A549 (cell line): ENCODE results near the gene UNC5CL. TPM values are rescaled to one million over a fixed set of nuclear protein-coding genes. Genes with fewer than 3 reads are reported as not detected.
A peak's percentile ranks its signal among the peaks of the same experiment; 100 is the strongest.

Experiments used
- ATAC-seq, 2 experiments: fragments of 200-7000 bp in 1 of 2; fragments of >200 bp in 1 of 2; cut with Nextera tagmentation in 1 of 2; cut with Tn5 transposase in 1 of 2; 3 replicates each; pipeline versions ENCODE4 v1.8.0 to v1.9.1; 2018 to 2020; ENCODE audit warnings: mild to moderate bottlenecking in 1 of 2, moderate library complexity in 1 of 2
- CTCF ChIA-PET: fragments of 300-600 bp; sonication (Branson Sonifier 250); formaldehyde crosslinking; extraction: SDS; loops from one replicate; lab custom pipeline; 2021; ENCODE audit warnings: antibody characterized with exemption, inconsistent platforms; lab: Yijun Ruan, JAX
- POLR2A ChIA-PET: fragments of 350-600 bp; formaldehyde crosslinking; extraction: SDS; loops from one replicate; lab custom pipeline; 2021; ENCODE audit warnings: antibody characterized with exemption, inconsistent platforms; lab: Yijun Ruan, JAX
- DNase-seq, 2 experiments: peaks; one replicate each; pipeline versions ENCODE4 v3.0.0 to v3.0.0-alpha.2; 2011 to 2016; ENCODE audit warnings: low read depth in 1 of 2, low spot score in 1 of 2
- FAIRE-seq: peaks from 2 replicates; lab custom pipeline; 2011; peaks lifted over from hg19 to GRCh38; lab: Jason Lieb, UNC
- H3K27ac ChIP-seq, 2 experiments: fragments of >200 bp; sonication (Bioruptor Twin); formaldehyde crosslinking; 3 replicates each; pipeline ENCODE4 v1.5.1; 2016 to 2017
- H3K4me1 ChIP-seq: fragments of >200 bp; sonication (Bioruptor Twin); formaldehyde crosslinking; 3 replicates; pipeline ENCODE4 v1.6.1; 2016
- H3K4me2 ChIP-seq: fragments of >200 bp; sonication (Bioruptor Twin); formaldehyde crosslinking; 3 replicates; pipeline ENCODE4 v1.6.1; 2016
- H3K4me3 ChIP-seq: fragments of >200 bp; sonication (Bioruptor Twin); formaldehyde crosslinking; 3 replicates; pipeline ENCODE4 v1.5.1; 2016
- H3K9me3 ChIP-seq: fragments of >200 bp; sonication (Bioruptor Twin); formaldehyde crosslinking; 3 replicates; pipeline ENCODE4 v1.6.1; 2016
- CEBPB ChIP-seq, 2 experiments: fragments of >200 bp in 1 of 2; sonication (Bioruptor Twin) in 1 of 2; formaldehyde crosslinking in 1 of 2; IDR thresholded peaks; 2 replicates each; pipeline ENCODE4 v1.6.1; 2012 to 2016
- CHD2 ChIP-seq: fragments of 150-350 bp; IDR thresholded peaks from 2 replicates; pipeline ENCODE4 v1.6.1; 2014; ENCODE audit warnings: low read length; ENCODE audit not compliant: partially characterized antibody
- CHD4 ChIP-seq: fragments of 200-600 bp; sonication (generic); IDR thresholded peaks from 2 replicates; pipeline ENCODE4 v1.6.1; 2016; ENCODE audit warnings: antibody characterized with exemption, mild to moderate bottlenecking, borderline replicate concordance
- EHMT2 ChIP-seq: fragments of 200-600 bp; sonication (generic); IDR thresholded peaks from 2 replicates; pipeline ENCODE4 v1.6.1; 2016; ENCODE audit warnings: antibody characterized with exemption, low read depth, mild to moderate bottlenecking, moderate library complexity
- ESRRA ChIP-seq: fragments of 150-350 bp; IDR thresholded peaks from 2 replicates; pipeline ENCODE4 v1.6.1; 2014; ENCODE audit warnings: mild to moderate bottlenecking, low read length, borderline replicate concordance
- FOSL2 ChIP-seq, 2 experiments: fragments of 450-650 bp in 1 of 2; fragments of >200 bp in 1 of 2; sonication (Bioruptor Twin) in 1 of 2; formaldehyde crosslinking; IDR thresholded peaks; 2 replicates each; pipeline versions ENCODE4 v1.5.0 to v1.6.1; 2016 to 2020; ENCODE audit warnings: mild to moderate bottlenecking in 1 of 2, moderate library complexity in 1 of 2
- HOXB13 ChIP-seq: fragments of 250-450 bp; sonication (Bioruptor Pico); IDR thresholded peaks from 2 replicates; pipeline ENCODE4 v1.5.0; 2020; ENCODE audit warnings: low read depth, mild to moderate bottlenecking, moderate library complexity
- HOXB5 ChIP-seq: fragments of 250-450 bp; sonication (Bioruptor Pico); IDR thresholded peaks from 2 replicates; pipeline ENCODE4 v1.5.0; 2020; ENCODE audit warnings: mild to moderate bottlenecking, moderate library complexity
- JUN ChIP-seq, 2 experiments: fragments of >200 bp; sonication (Bioruptor Twin); formaldehyde crosslinking; IDR thresholded peaks; 2 replicates in 1 of 2; 3 replicates in 1 of 2; pipeline ENCODE4 v1.6.1; 2016 to 2017
- KDM1A ChIP-seq: fragments of 200-600 bp; sonication (generic); IDR thresholded peaks from 2 replicates; pipeline ENCODE4 v1.6.1; 2016; ENCODE audit warnings: low read depth, mild to moderate bottlenecking
- MAFK ChIP-seq: fragments of 450-650 bp; IDR thresholded peaks from 2 replicates; pipeline ENCODE4 v1.6.1; 2014; ENCODE audit not compliant: partially characterized antibody
- MYC ChIP-seq: IDR thresholded peaks from 2 replicates; pipeline ENCODE4 v1.6.1; 2012; ENCODE audit warnings: mild to moderate bottlenecking, inconsistent platforms, low read length, improper control_type of control experiment, borderline replicate concordance
- PHF8 ChIP-seq: fragments of 200-600 bp; sonication (generic); IDR thresholded peaks from 2 replicates; pipeline ENCODE4 v1.6.1; 2016; ENCODE audit warnings: low read depth, mild to moderate bottlenecking, antibody characterized with exemption, moderate library complexity, borderline replicate concordance
- SREBF2 ChIP-seq: fragments of 450-650 bp; IDR thresholded peaks from 2 replicates; pipeline ENCODE4 v1.6.1; 2014; ENCODE audit warnings: mild to moderate bottlenecking, moderate library complexity
- TFCP2L1 ChIP-seq: fragments of 250-450 bp; sonication (Bioruptor Pico); IDR thresholded peaks from 2 replicates; pipeline ENCODE4 v1.5.0; 2021; ENCODE audit warnings: mild to moderate bottlenecking
- ZFP36 ChIP-seq: fragments of 450-650 bp; IDR thresholded peaks from 2 replicates; pipeline ENCODE4 v1.6.1; 2014; ENCODE audit warnings: borderline replicate concordance; ENCODE audit not compliant: partially characterized antibody
- ZNF302 ChIP-seq: fragments of 250-450 bp; sonication (Bioruptor Pico); IDR thresholded peaks from 2 replicates; pipeline ENCODE4 v1.9.0; 2021; ENCODE audit warnings: inconsistent platforms, mild to moderate bottlenecking, moderate library complexity
- WGBS: methylation state at CpG from one replicate; pipeline ENCODE4 v1.1.6; 2017; ENCODE audit errors: missing lambda C conversion rate; 5-methylcytosine and 5-hydroxymethylcytosine counted together
- polyA plus RNA-seq, 4 experiments: library from polyadenylated mRNA; depleted of rRNA in 3 of 4; stranded (reverse); fragments of >200 nt; fragmentation: RNase III in 1 of 4; extraction: RNeasy Plus Mini Kit Qiagen cat#74134 plus additional on column Dnase treatment in 1 of 4; gene quantifications; 2 replicates in 3 of 4; 3 replicates in 1 of 4; pipeline ENCODE4 v1.2.3, GENCODE V29; 2011 to 2017
- TF ChIP-seq, protein P1 (sequence below): IDR thresholded peaks from 2 replicates; pipeline ENCODE4 v1.6.1; 2012
- TF ChIP-seq, protein P2 (sequence below): IDR thresholded peaks from 2 replicates; pipeline ENCODE4 v1.6.1; 2012; ENCODE audit warnings: low read depth, borderline replicate concordance
- TF ChIP-seq, protein P3 (sequence below): fragments of >200 bp; sonication (Bioruptor Twin); formaldehyde crosslinking; IDR thresholded peaks from 2 replicates; pipeline ENCODE4 v1.6.1; 2016
- TF ChIP-seq, protein P4 (sequence below): fragments of 150-350 bp; IDR thresholded peaks from 2 replicates; pipeline ENCODE4 v1.6.1; 2014; ENCODE audit warnings: low read depth, mild to moderate bottlenecking, low read length
- TF ChIP-seq, protein P5 (sequence below): fragments of >200 bp; sonication (Bioruptor Twin); formaldehyde crosslinking; IDR thresholded peaks from 3 replicates; pipeline ENCODE4 v1.5.1; 2016
- TF ChIP-seq, protein P6 (sequence below): IDR thresholded peaks from 2 replicates; pipeline ENCODE4 v1.6.1; 2012

The UNC5CL gene
- polyA plus RNA-seq, 2 of the 4 experiments (the other 2 are of a cell fraction) = 1.1 to 2.8 TPM

DNA sequence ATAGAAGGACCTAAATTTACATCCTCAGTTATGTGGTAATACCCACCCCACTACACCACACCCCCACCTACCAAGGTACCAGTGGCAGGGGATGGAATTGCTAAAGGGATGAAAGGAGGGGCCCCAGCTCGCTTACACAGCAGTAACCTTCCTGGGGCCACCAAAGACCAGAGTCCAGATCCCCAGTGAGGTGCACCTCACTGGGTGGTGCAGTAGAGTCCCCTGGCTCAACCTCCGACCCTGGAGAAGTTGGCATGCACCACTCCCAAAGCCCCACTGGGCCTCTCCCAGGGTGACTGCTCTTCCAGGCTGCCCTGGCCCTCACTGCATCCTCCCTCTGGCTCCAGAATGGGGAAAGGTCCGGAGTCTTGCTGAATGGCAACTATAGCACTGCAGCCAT is 816 bp downstream of the UNC5CL start:
- no peak for ATAC-seq
- Histone ChIP-seq H3K9me3 (no peaks in the 10 kb centered on the region), H3K27ac (peak overlapping the region in 1 of 2 experiments; percentile 91; a peak in 3 of 6 replicates), H3K4me3 (no peak overlapping the region), H3K4me2 (peak overlapping the region; percentile 77)
- ChIA-PET CTCF (interaction anchor here (0.9 to 2.1 kb wide), 4 partner anchors 10 to 30 kb away, joined by 3 to 9 read pairs (median 4); no protein-coding TSS in a partner anchor), POLR2A (no interaction called here)
- FAIRE-seq = no peak
- DNase-seq = no peak
- no peak for TF ChIP-seq SREBF2
- TF ChIP-seq HOXB5 (CRISPR knock-in tag) = no peak
- TF ChIP-seq CHD4 = no peak
- TF ChIP-seq, protein P1, sequence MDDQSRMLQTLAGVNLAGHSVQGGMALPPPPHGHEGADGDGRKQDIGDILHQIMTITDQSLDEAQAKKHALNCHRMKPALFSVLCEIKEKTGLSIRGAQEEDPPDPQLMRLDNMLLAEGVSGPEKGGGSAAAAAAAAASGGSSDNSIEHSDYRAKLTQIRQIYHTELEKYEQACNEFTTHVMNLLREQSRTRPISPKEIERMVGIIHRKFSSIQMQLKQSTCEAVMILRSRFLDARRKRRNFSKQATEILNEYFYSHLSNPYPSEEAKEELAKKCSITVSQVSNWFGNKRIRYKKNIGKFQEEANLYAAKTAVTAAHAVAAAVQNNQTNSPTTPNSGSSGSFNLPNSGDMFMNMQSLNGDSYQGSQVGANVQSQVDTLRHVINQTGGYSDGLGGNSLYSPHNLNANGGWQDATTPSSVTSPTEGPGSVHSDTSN = no peak
- no peak for TF ChIP-seq EHMT2
- TF ChIP-seq MAFK = no peak
- TF ChIP-seq, protein P2, sequence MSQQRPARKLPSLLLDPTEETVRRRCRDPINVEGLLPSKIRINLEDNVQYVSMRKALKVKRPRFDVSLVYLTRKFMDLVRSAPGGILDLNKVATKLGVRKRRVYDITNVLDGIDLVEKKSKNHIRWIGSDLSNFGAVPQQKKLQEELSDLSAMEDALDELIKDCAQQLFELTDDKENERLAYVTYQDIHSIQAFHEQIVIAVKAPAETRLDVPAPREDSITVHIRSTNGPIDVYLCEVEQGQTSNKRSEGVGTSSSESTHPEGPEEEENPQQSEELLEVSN = no peak
- TF ChIP-seq ESRRA = no peak
- TF ChIP-seq MYC = no peak
- no peak for TF ChIP-seq PHF8
- TF ChIP-seq, protein P3, sequence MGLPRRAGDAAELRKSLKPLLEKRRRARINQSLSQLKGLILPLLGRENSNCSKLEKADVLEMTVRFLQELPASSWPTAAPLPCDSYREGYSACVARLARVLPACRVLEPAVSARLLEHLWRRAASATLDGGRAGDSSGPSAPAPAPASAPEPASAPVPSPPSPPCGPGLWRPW = no peak
- no peak for TF ChIP-seq FOSL2 (IDR thresholded peaks at IDR 0.05)
- TF ChIP-seq FOSL2 (CRISPR knock-in tag; IDR thresholded peaks at IDR 0.05) = no peak
- TF ChIP-seq, protein P4, sequence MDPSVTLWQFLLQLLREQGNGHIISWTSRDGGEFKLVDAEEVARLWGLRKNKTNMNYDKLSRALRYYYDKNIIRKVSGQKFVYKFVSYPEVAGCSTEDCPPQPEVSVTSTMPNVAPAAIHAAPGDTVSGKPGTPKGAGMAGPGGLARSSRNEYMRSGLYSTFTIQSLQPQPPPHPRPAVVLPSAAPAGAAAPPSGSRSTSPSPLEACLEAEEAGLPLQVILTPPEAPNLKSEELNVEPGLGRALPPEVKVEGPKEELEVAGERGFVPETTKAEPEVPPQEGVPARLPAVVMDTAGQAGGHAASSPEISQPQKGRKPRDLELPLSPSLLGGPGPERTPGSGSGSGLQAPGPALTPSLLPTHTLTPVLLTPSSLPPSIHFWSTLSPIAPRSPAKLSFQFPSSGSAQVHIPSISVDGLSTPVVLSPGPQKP = no peak
- TF ChIP-seq, all 56 proteins: peak for 0
- 89% methylated on average over 2 of the region's 3 CpGs for WGBS
- H3K4me1 ChIP-seq = peaks cover 51% of the 10 kb centered on the region

DNA sequence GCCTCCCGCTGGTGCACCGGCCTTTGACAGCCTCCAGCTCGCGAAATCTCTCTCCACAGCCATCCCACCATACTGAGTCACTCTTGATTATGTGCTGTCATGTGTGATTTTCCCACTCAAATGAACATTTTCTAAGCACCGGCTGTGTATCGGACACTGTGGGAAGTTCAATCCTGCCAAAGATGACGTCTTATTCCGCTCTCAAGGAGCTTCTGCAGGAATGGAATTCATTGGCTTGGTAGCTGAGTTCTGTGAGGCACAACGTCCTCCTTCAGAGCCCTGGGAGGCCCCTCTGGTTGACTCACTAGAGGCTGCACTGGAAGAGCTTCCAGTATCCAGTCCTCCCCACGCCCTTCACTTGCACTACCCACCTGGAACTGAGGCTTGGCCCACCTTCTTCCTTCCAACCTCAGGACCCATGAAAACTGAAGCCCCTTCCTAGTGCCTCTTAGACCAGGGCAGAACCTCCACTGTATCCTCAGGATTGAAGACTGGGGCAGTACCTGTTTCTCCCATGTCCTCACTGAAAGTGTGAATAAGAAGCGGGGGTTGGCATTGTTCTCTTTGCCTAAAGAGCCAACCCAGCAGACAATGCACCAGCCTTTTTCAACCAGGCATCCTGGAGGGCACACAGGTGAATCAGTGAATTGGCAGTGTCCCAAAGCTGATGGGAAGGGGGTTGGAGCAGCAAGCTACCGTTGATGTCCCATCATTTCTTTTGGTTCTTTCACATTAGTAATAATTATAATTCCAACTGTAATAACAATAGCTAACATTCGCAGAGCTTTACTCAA is 1.7 kb downstream of the UNC5CL start:
- no peak for ATAC-seq
- DNase-seq = no peak
- Histone ChIP-seq H3K4me1 (peaks cover 51% of the 10 kb centered on the region), H3K27ac (peak overlapping the region in 1 of 2 experiments; percentile 48; a peak in 2 of 6 replicates), H3K9me3 (no peaks in the 10 kb centered on the region), H3K4me3 (no peak overlapping the region), H3K4me2 (peak overlapping the region; percentile 33; the same call in 2 of the 3 replicates)
- TF ChIP-seq, protein P5, sequence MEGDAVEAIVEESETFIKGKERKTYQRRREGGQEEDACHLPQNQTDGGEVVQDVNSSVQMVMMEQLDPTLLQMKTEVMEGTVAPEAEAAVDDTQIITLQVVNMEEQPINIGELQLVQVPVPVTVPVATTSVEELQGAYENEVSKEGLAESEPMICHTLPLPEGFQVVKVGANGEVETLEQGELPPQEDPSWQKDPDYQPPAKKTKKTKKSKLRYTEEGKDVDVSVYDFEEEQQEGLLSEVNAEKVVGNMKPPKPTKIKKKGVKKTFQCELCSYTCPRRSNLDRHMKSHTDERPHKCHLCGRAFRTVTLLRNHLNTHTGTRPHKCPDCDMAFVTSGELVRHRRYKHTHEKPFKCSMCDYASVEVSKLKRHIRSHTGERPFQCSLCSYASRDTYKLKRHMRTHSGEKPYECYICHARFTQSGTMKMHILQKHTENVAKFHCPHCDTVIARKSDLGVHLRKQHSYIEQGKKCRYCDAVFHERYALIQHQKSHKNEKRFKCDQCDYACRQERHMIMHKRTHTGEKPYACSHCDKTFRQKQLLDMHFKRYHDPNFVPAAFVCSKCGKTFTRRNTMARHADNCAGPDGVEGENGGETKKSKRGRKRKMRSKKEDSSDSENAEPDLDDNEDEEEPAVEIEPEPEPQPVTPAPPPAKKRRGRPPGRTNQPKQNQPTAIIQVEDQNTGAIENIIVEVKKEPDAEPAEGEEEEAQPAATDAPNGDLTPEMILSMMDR = no peak
- TF ChIP-seq ZFP36 = no peak
- no peak for TF ChIP-seq CEBPB (IDR thresholded peaks at IDR 0.05)
- TF ChIP-seq HOXB13 (CRISPR knock-in tag) = no peak
- TF ChIP-seq, protein P6, sequence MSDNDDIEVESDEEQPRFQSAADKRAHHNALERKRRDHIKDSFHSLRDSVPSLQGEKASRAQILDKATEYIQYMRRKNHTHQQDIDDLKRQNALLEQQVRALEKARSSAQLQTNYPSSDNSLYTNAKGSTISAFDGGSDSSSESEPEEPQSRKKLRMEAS = no peak
- TF ChIP-seq ZNF302 (CRISPR knock-in tag) = no peak
- TF ChIP-seq KDM1A = no peak
- TF ChIP-seq JUN (IDR thresholded peaks at IDR 0.05) = no peak
- TF ChIP-seq TFCP2L1 = no peak
- no peak for TF ChIP-seq CHD2
- ChIA-PET CTCF (interaction anchor here (1.3 to 2.8 kb wide), 5 partner anchors 10 to 147 kb away, joined by 3 to 22 read pairs (median 4); no protein-coding TSS in a partner anchor), POLR2A (no interaction called here)
- no peak for FAIRE-seq
- 82% methylated on average over 13 of the region's 13 CpGs for WGBS
